ENCODE data around the gene TRAPPC6A.
"Not testable (repeated sequence)": the region's sequence is repeated elsewhere in the genome, so short reads cannot be mapped to it uniquely, and the experiment has no call there.

DNA sequence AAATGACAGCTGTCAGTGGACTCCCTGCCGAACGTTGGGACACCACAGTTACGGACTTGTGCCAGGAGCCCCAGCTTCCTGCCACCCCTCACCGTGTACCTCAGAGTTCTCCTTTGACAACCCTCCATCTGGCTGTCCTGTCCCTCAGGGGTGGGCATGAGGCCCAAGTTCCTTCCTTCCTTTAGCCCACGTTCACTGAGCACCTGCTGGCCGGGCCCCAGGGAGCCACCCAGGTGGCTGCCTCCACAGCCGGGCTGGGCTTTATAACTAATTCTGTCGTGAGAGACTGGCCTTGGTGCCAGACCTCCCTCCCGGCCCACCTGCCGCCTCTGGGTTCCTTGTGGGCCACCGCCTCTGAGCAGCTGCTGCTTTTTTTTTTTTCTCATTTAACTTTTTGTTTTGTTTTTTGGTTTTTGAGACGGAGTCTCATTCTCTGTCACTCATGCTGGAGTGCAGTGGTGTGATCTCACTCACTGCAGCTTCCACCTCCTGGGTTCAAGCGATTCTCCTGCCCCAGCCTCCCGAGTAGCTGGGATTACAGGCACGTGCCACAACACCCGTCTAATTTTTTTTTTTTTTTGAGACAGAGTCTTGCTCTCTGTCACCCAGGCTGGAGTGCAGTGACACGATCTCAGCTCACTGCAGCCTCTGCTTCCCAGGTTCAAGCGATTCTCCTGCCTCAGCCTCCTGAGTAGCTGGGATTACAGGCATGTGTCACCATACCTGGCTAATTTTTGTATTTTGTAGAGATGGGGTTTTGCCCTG is 59.3 kb downstream of the TRAPPC6A start:
- not testable (repeated sequence) for TF ChIP-seq CTCF (conservative IDR thresholded peaks at IDR 0.05; ENCODE audit: low read depth in 2 of 2); EZH2phosphoT487 (IDR thresholded peaks at IDR 0.05; ENCODE audit: unreplicated experiment); POLR2AphosphoS5 (IDR thresholded peaks at IDR 0.05; ENCODE audit: low read depth); EZH2 (IDR thresholded peaks at IDR 0.05; ENCODE audit: low read depth, unreplicated experiment); REST (IDR thresholded peaks at IDR 0.05; ENCODE audit: unreplicated experiment); NANOG (IDR thresholded peaks at IDR 0.05; ENCODE audit: borderline replicate concordance); ZNF114 (CRISPR knock-in tag; IDR thresholded peaks at IDR 0.05); STAT1 (IDR thresholded peaks at IDR 0.05; ENCODE audit: unreplicated experiment); CREB1 (CRISPR knock-in tag; IDR thresholded peaks at IDR 0.05; ENCODE audit: low read depth); JUNB (IDR thresholded peaks at IDR 0.05; ENCODE audit: unreplicated experiment); ETS1 (IDR thresholded peaks at IDR 0.05)
